Activated CD8-positive, alpha-beta memory T cell treated with anti-CD3 and anti-CD28 coated beads for 36 hours (primary cell): ENCODE results near the gene PTK6. TPM values are rescaled to one million over a fixed set of nuclear protein-coding genes. Genes with fewer than 3 reads are reported as not detected.

Experiments
- CTCF ChIA-PET: fragments of 350-600 bp; sonication (Branson Sonifier 250); formaldehyde crosslinking; loops from one replicate; lab custom pipeline; 2021; ENCODE audit warnings: antibody characterized with exemption; lab: Charles Lee
- POLR2A ChIA-PET: fragments of 350-600 bp; sonication (Branson Sonifier 250); formaldehyde crosslinking; loops from one replicate; lab custom pipeline; 2021; ENCODE audit warnings: antibody characterized with exemption; lab: Charles Lee
- total RNA-seq, 2 experiments: library from RNA; stranded (reverse); gene quantifications; one replicate each; pipeline ENCODE4 v1.2.3, GENCODE V29; 2021

Gene PTK6
- under 1 TPM; 0.15 TPM for total RNA-seq

- CTCF ChIA-PET = interaction anchor here (0.6 to 2.9 kb wide), 37 partner anchors 9 to 715 kb away, joined by 3 to 32 read pairs (median 3); partner anchors contain the start of genes ARFRP1, FNDC11, HELZ2 and LIME1
- POLR2A ChIA-PET = interaction anchor here (0.8 to 2.8 kb wide), 7 partner anchors 15 to 327 kb away, joined by 3 to 31 read pairs (median 4); partner anchors contain the start of genes ARFRP1, PPDPF, RTEL1 and ZGPAT
Measured at GRCh38 chr20:63536997-63537524, at the start of gene PTK6. TSS of gene PTK6 (minus strand) at chr20:63537376. CDS start at chr20:63537314, 62 bp downstream.

- CTCF ChIA-PET = no interaction called here
Measured at GRCh38 chr20:63586797-63587196, 49.6 kb upstream of the PTK6 start.

GRCh38 chr20:63585616-63586565 lies 48.7 kb upstream of the PTK6 start:
- CTCF ChIA-PET = no interaction called here

More at GRCh38 chr20:63586797-63587196, 49.6 kb upstream of the PTK6 start:
- POLR2A ChIA-PET = no interaction called here

GRCh38 chr20:63582382-63583063 lies 45.3 kb upstream of the PTK6 start:
- CTCF ChIA-PET = interaction anchor here (0.6 to 2.0 kb wide), 2 partner anchors 39 to 44 kb away, joined by 3 to 12 read pairs; partner anchors contain the start of gene PTK6

More at GRCh38 chr20:63585616-63586565, 48.7 kb upstream of the PTK6 start:
- POLR2A ChIA-PET = no interaction called here

GRCh38 chr20:63580796-63581461 lies 43.8 kb upstream of the PTK6 start:
- POLR2A ChIA-PET = no interaction called here
- CTCF ChIA-PET = interaction anchor here (0.7 to 2.0 kb wide), 3 partner anchors 19 to 626 kb away, joined by 3 to 12 read pairs (median 3); partner anchors contain the start of gene PTK6

More at GRCh38 chr20:63582382-63583063, 45.3 kb upstream of the PTK6 start:
- POLR2A ChIA-PET = no interaction called here

- CTCF ChIA-PET = interaction anchor here (1.6 kb wide), 1 partner anchor 40 kb away, joined by 4 read pairs; no protein-coding TSS in a partner anchor
- POLR2A ChIA-PET = no interaction called here
Measured at GRCh38 chr20:63579017-63579694, 42.0 kb upstream of the PTK6 start.

- ChIA-PET POLR2A (no interaction called here), CTCF (interaction anchor here (1.5 to 1.6 kb wide), 2 partner anchors 39 to 41 kb away, joined by 3 to 4 read pairs; no protein-coding TSS in a partner anchor)
Measured at GRCh38 chr20:63578224-63579016, 41.2 kb upstream of the PTK6 start.

- ChIA-PET POLR2A (no interaction called here), CTCF (interaction anchor here (1.5 to 1.6 kb wide), 2 partner anchors 38 to 40 kb away, joined by 3 to 4 read pairs; no protein-coding TSS in a partner anchor)
Measured at GRCh38 chr20:63577317-63577894, 40.2 kb upstream of the PTK6 start.

GRCh38 chr20:63576311-63576710 lies 39.1 kb upstream of the PTK6 start:
- CTCF ChIA-PET = no interaction called here
- POLR2A ChIA-PET = no interaction called here

GRCh38 chr20:63574829-63575743 lies 37.9 kb upstream of the PTK6 start:
- ChIA-PET CTCF (no interaction called here), POLR2A (no interaction called here)

GRCh38 chr20:63574156-63574828 lies 37.1 kb upstream of the PTK6 start, which contains the start of gene HELZ2:
TSS of gene HELZ2 (minus strand) at chr20:63574239. CDS start at chr20:63572385, 1,854 bp downstream.
- ChIA-PET CTCF (interaction anchor here (0.7 kb wide), 1 partner anchor 37 kb away, joined by 3 read pairs; the partner anchor contains the start of gene PTK6), POLR2A (interaction anchor here (0.6 to 2.1 kb wide), 3 partner anchors 36 to 80 kb away, joined by 4 to 6 read pairs (median 5); partner anchors contain the start of gene PPDPF)

GRCh38 chr20:63573647-63574131 lies 36.5 kb upstream of the PTK6 start:
- CTCF ChIA-PET = interaction anchor here (0.7 kb wide), 1 partner anchor 36 kb away, joined by 3 read pairs; the partner anchor contains the start of gene PTK6
- POLR2A ChIA-PET = interaction anchor here (0.6 to 2.1 kb wide), 3 partner anchors 36 to 80 kb away, joined by 4 to 6 read pairs (median 5); partner anchors contain the start of gene PPDPF

GRCh38 chr20:63572788-63573646 lies 35.8 kb upstream of the PTK6 start:
- ChIA-PET CTCF (no interaction called here), POLR2A (interaction anchor here (1.9 to 2.1 kb wide), 2 partner anchors 35 to 52 kb away, joined by 5 to 6 read pairs; partner anchors contain the start of gene PPDPF)
